ENCODE measurements around the gene ESPL1. TPM values are rescaled to one million over a fixed set of nuclear protein-coding genes. Genes with fewer than 3 reads are reported as not detected.
"Not testable (repeated sequence)": the region's sequence is repeated elsewhere in the genome, so short reads cannot be mapped to it uniquely, and the experiment has no call there.

The ESPL1 gene
- total RNA-seq, 4 donors from 2014 or later, result 0.13 to 2.3 (median 0.64) TPM

GRCh38 chr12:53326460-53327185 lies 58.5 kb downstream of the ESPL1 start:
- WGBS, 2 donors (ENCODE audit: low coverage in 1 of 2), result 63 to 85% methylated on average over 4 to 7 of the region's 8 CpGs
- H3K27me3 ChIP-seq, result peaks cover 24% of the 10 kb centered on the region
- TF ChIP-seq EP300 (IDR thresholded peaks at IDR 0.05), result no peak
- no peak for TF ChIP-seq CTCF (IDR thresholded peaks at IDR 0.05)
- ATAC-seq, result no peak
- H3K4me3 ChIP-seq, result no peak overlapping the region
- peaks cover 0 to 36% (median 11%) of the 10 kb centered on the region in 3 donors for H3K4me1 ChIP-seq
- no peaks in the 10 kb centered on the region for H3K9me3 ChIP-seq
- H3K36me3 ChIP-seq, result no peaks in the 10 kb centered on the region
- H3K27ac ChIP-seq, result no peak overlapping the region

- ATAC-seq, result no peak
- Histone ChIP-seq H3K9me3 (no peaks in the 10 kb centered on the region), H3K36me3 (no peaks in the 10 kb centered on the region), H3K27me3 (peaks cover 33% of the 10 kb centered on the region), H3K4me3 (no peak overlapping the region), H3K27ac (no peak overlapping the region), H3K4me1 (peaks cover 0 to 29% (median 7%) of the 10 kb centered on the region in 3 donors)
- no peak for TF ChIP-seq POLR2AphosphoS5 (IDR thresholded peaks at IDR 0.05)
- peak in 3 of 4 experiments; percentile 36 to 47 (median 36) for TF ChIP-seq CTCF (IDR thresholded peaks at IDR 0.05)
- WGBS, 2 donors (ENCODE audit: low coverage in 1 of 2), result 89 to 90% methylated on average over 3 of the region's 3 CpGs
These were observed 59.4 kb downstream of the ESPL1 start for GRCh38 chr12:53327435-53328042.

- H3K27me3 ChIP-seq, result peaks cover 38% of the 10 kb centered on the region
- no peak overlapping the region for H3K27ac ChIP-seq
- ATAC-seq, result no peak
- no peak overlapping the region for H3K4me3 ChIP-seq
- no peaks in the 10 kb centered on the region for H3K36me3 ChIP-seq
- TF ChIP-seq CTCF (IDR thresholded peaks at IDR 0.05) (no peak), POLR2AphosphoS5 (IDR thresholded peaks at IDR 0.05) (no peak), POLR2A (IDR thresholded peaks at IDR 0.05) (no peak), EP300 (IDR thresholded peaks at IDR 0.05) (no peak)
- peaks cover 0 to 29% (median 7%) of the 10 kb centered on the region in 3 donors for H3K4me1 ChIP-seq
- no peaks in the 10 kb centered on the region for H3K9me3 ChIP-seq
- 25% methylated on average over 4 of the region's 16 CpGs; no CpG with 5 or more reads in 1 of the 2 donors for WGBS, 2 donors (ENCODE audit: low coverage in 1 of 2)
These were observed 59.9 kb downstream of the ESPL1 start for GRCh38 chr12:53328043-53328435.

GRCh38 chr12:53330671-53331070 lies 62.6 kb downstream of the ESPL1 start:
- 53 to 65% methylated on average over 2 of the region's 5 CpGs for WGBS, 2 donors (ENCODE audit: low coverage in 1 of 2)
- Histone ChIP-seq H3K27ac (no peak overlapping the region), H3K4me1 (peaks cover 0 to 10% (median 0%) of the 10 kb centered on the region in 3 donors), H3K9me3 (no peaks in the 10 kb centered on the region), H3K4me3 (no peak overlapping the region), H3K36me3 (no peaks in the 10 kb centered on the region), H3K27me3 (peaks cover 64% of the 10 kb centered on the region)
- ATAC-seq, result no peak
- no peak for TF ChIP-seq CTCF (IDR thresholded peaks at IDR 0.05)
- no peak for TF ChIP-seq POLR2AphosphoS5 (IDR thresholded peaks at IDR 0.05)
- TF ChIP-seq POLR2A (IDR thresholded peaks at IDR 0.05), result no peak
- TF ChIP-seq EP300 (IDR thresholded peaks at IDR 0.05), result no peak

- peaks cover 81% of the 10 kb centered on the region for H3K27me3 ChIP-seq
- not testable (repeated sequence) for H3K36me3 ChIP-seq, H3K4me3 ChIP-seq, H3K4me1 ChIP-seq, H3K9me3 ChIP-seq, ATAC-seq, H3K27ac ChIP-seq
These were observed 64.2 kb downstream of the ESPL1 start for GRCh38 chr12:53332339-53332738.

Data from gastroesophageal sphincter (tissue), 4 donors.